Small intestine (tissue), 7 donors: ENCODE data around the gene NFX1. TPM values are rescaled to one million over a fixed set of nuclear protein-coding genes. Genes with fewer than 3 reads are reported as not detected.

Experiments
- DNase-seq, 2 donors: peaks; one replicate each; pipeline versions ENCODE4 v3.0.0 to v3.0.0-alpha.2; 2013
- FAIRE-seq: peaks from 2 replicates; lab custom pipeline; 2012; peaks lifted over from hg19 to GRCh38; lab: Jason Lieb, UNC
- H3K27ac ChIP-seq, 3 donors: one replicate each; pipeline ENCODE4 v1.5.1; 2013; ENCODE audit warnings: low read length in 2 of 3, mild to moderate bottlenecking in 2 of 3, control low read depth in 1 of 3, inconsistent platforms in 1 of 3, low read depth in 1 of 3, moderate library complexity in 1 of 3
- H3K27me3 ChIP-seq, 3 donors: one replicate each; pipeline ENCODE4 v1.6.1; 2013; ENCODE audit warnings: low read length in 3 of 3, inconsistent platforms in 1 of 3; ENCODE audit not compliant: control insufficient read depth in 3 of 3, insufficient read depth in 3 of 3
- H3K36me3 ChIP-seq, 3 donors: one replicate each; pipeline ENCODE4 v1.6.1; 2013; ENCODE audit warnings: low read length in 3 of 3, inconsistent platforms in 1 of 3, low read depth in 1 of 3, mild to moderate bottlenecking in 1 of 3, moderate library complexity in 1 of 3; ENCODE audit not compliant: control insufficient read depth in 3 of 3, insufficient read depth in 2 of 3
- H3K4me1 ChIP-seq, 3 donors: one replicate each; pipeline ENCODE4 v1.6.1; 2013; ENCODE audit warnings: low read length in 2 of 3, inconsistent platforms in 1 of 3, low read depth in 1 of 3, mild to moderate bottlenecking in 1 of 3, moderate library complexity in 1 of 3; ENCODE audit not compliant: control insufficient read depth in 3 of 3, insufficient read depth in 2 of 3
- H3K4me3 ChIP-seq, 3 donors: one replicate each; pipeline ENCODE4 v1.5.1; 2013; ENCODE audit warnings: low read length in 3 of 3, control low read depth in 1 of 3, inconsistent platforms in 1 of 3, low read depth in 1 of 3, mild to moderate bottlenecking in 1 of 3, moderate library complexity in 1 of 3
- H3K9me3 ChIP-seq, 2 donors: one replicate each; pipeline ENCODE4 v1.6.1; 2013; ENCODE audit warnings: low read depth in 1 of 2, low read length in 1 of 2; ENCODE audit not compliant: control insufficient read depth in 2 of 2, insufficient read depth in 1 of 2
- WGBS, 3 donors: extraction: QIAGEN DNeasy Blood & Tissue Kit; methylation state at CpG; one replicate each; pipeline ENCODE4 v1.1.7; 2013; 5-methylcytosine and 5-hydroxymethylcytosine counted together
- polyA plus RNA-seq, 4 donors: library from polyadenylated mRNA; stranded (reverse) in 3 of 4; unstranded in 1 of 4; fragments of 200-250 nt in 3 of 4; fragments of 120-200 nt in 1 of 4; gene quantifications; one replicate each; pipeline versions ENCODE4 v1.2.1 to v1.2.3, GENCODE V29; 2013
- donor health status: healthy with polysubstance abuse.
- donor health status: control.
- donor health status: control.
- donor health status: Bipolar disorder and iron deficiency.
- donor health status: healthy.

NFX1 gene
- polyA plus RNA-seq, 4 donors = 12.6 to 34.7 (median 22.1) TPM

GRCh38 chr9:33318225-33318624 is 27.9 kb downstream of the NFX1 start:
- FAIRE-seq = no peak
- no peak overlapping the region for H3K4me3 ChIP-seq
- H3K36me3 ChIP-seq = peaks cover 25 to 62% (median 32%) of the 10 kb centered on the region in 3 donors
- no peaks in the 10 kb centered on the region for H3K4me1 ChIP-seq
- no peak for DNase-seq
- no peaks in the 10 kb centered on the region for H3K27me3 ChIP-seq
- H3K27ac ChIP-seq = no peak overlapping the region
- peaks cover 0 to 2% of the 10 kb centered on the region in 2 donors for H3K9me3 ChIP-seq
- 92 to 100% (median 98%) methylated on average over 3 of the region's 3 CpGs for WGBS, 3 donors

- Histone ChIP-seq H3K9me3 (peaks cover 0 to 2% of the 10 kb centered on the region in 2 donors), H3K27me3 (no peaks in the 10 kb centered on the region), H3K27ac (no peak overlapping the region), H3K4me3 (no peak overlapping the region), H3K4me1 (no peaks in the 10 kb centered on the region), H3K36me3 (peaks cover 25 to 62% (median 28%) of the 10 kb centered on the region in 3 donors)
- 96 to 98% (median 97%) methylated on average over 8 of the region's 8 CpGs for WGBS, 3 donors
- FAIRE-seq = no peak
- DNase-seq = no peak
These were observed 28.5 kb downstream of the NFX1 start for GRCh38 chr9:33318781-33319180.

DNA sequence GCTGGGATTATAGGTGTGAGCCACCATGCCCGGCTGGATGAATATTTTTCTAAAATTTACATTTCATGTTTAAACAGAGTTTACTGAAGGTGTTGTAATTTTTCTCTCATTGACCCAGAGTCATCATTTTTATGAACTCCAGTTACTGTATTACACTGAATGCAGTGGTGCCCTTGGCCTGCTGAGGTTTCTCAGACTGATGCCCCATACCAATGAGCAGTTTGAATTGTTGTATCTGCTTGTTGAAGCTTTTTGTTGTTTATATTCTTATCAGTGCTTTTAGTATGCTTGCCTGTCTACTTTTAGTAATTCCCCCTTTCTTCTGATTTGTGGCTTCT is 29.9 kb downstream of the NFX1 start:
- DNase-seq = no peak

DNA sequence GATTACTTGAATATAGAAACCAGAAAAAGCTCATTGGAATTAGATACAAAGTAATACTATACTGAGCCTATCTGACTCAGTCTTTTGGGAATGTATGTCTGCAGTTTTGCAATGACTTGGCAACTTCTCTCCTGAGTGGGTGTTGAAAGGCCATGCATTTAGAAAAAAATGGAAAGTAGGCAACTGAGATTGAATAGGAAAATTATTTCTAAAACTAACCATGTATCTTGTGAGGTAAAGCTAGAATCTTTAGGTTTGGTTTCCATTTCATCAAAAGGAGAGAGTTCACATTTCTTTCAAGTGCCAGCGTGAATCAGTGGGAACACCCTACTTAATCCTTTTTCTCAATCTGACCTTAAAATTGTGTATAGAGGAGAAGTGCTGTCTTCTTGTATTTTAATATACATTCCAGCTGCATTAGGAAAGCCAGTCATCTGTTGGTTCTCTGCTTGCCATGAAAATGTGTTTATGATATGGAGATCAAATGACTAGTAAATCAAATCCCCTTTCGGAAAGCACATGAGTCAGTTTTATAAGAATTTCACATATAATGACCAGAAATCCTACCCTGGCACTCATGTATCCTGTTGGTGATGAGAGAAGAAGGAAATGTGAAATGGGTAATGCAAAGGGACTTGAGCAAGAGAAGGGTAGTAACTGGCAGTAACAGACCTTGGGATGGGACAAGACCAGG is 30.4 kb downstream of the NFX1 start:
- 85 to 93% (median 89%) methylated on average over 2 of the region's 2 CpGs for WGBS, 3 donors
- Histone ChIP-seq H3K4me3 (no peak overlapping the region), H3K36me3 (peaks cover 20 to 56% (median 22%) of the 10 kb centered on the region in 3 donors), H3K27me3 (no peaks in the 10 kb centered on the region), H3K9me3 (peaks cover 0 to 8% of the 10 kb centered on the region in 2 donors), H3K4me1 (no peaks in the 10 kb centered on the region), H3K27ac (no peak overlapping the region)
- no peak for DNase-seq
- no peak for FAIRE-seq

More for the DNA sequence above, 29.9 kb downstream of the NFX1 start:
- Histone ChIP-seq H3K27ac (no peak overlapping the region), H3K27me3 (no peaks in the 10 kb centered on the region), H3K4me3 (no peak overlapping the region), H3K4me1 (no peaks in the 10 kb centered on the region), H3K36me3 (peaks cover 23 to 60% (median 23%) of the 10 kb centered on the region in 3 donors), H3K9me3 (peaks cover 0 to 8% of the 10 kb centered on the region in 2 donors)
- 91 to 94% (median 94%) methylated on average over 1 of the region's 1 CpG for WGBS, 3 donors
- no peak for FAIRE-seq

DNA sequence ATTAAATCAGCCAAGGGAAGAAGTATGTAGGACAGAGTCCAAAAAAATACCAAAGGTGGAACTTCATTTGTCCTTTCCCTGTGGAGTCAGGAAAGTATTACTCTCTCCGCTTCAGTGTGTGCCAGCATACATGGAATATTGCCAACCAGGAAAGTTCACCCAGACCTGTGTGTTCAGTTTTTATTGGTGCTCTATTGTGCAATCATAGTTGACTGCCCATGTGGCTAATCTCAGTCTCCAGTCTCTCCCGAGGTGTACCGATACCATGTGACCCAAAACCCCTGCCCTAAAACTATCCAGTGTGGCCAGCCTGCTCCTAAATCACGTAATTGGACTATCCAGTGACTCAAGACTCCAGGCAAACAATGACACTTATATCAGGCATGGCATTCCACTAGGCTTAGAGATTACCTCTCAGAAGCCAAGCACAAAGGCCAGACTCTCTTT is 38.8 kb downstream of the NFX1 start:
- H3K27ac ChIP-seq = peak overlapping the region in 2 of 3 donors; percentile 51 to 90
- FAIRE-seq = no peak
- H3K9me3 ChIP-seq = peaks cover 0 to 6% of the 10 kb centered on the region in 2 donors
- no peaks in the 10 kb centered on the region for H3K27me3 ChIP-seq
- H3K4me1 ChIP-seq = peaks cover 3 to 17% (median 9%) of the 10 kb centered on the region in 3 donors
- DNase-seq = peak; percentile 93 to 99
- WGBS, 3 donors = 22 to 60% (median 32%) methylated on average over 4 of the region's 4 CpGs
- peaks cover 10 to 45% (median 16%) of the 10 kb centered on the region in 3 donors for H3K36me3 ChIP-seq
- no peak overlapping the region for H3K4me3 ChIP-seq

DNA sequence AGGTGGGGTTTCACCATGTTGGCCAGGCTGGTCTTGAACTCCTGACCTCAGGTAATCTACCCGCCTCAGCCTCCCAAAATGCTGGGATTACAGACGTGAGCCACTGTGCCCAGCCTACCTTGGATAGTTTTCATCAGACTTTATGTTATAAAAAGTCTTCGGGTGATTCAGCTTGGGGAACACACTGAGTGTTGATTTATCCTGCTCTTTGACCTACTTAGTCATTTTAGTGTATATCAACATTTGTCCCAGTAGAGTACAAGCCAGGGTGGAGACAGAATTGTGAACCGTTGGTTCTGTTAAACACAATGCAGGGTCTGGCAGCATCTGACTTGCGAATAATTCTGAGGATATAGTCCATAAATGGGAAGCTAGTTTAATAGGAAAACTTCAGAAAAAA is 39.7 kb downstream of the NFX1 start:
- H3K4me1 ChIP-seq = peaks cover 3 to 17% (median 9%) of the 10 kb centered on the region in 3 donors
- FAIRE-seq (no peak), DNase-seq (peak; percentile 36 to 89)
- H3K27me3 ChIP-seq = no peaks in the 10 kb centered on the region
- H3K4me3 ChIP-seq = no peak overlapping the region
- H3K9me3 ChIP-seq = no peaks in the 10 kb centered on the region
- 43 to 71% (median 59%) methylated on average over 5 of the region's 5 CpGs for WGBS, 3 donors
- peaks cover 10 to 40% (median 13%) of the 10 kb centered on the region in 3 donors for H3K36me3 ChIP-seq
- H3K27ac ChIP-seq = peak overlapping the region in 2 of 3 donors; percentile 68 to 90

- DNase-seq (no peak), FAIRE-seq (no peak)
- no peaks in the 10 kb centered on the region for H3K9me3 ChIP-seq
- H3K4me3 ChIP-seq = no peak overlapping the region
- H3K27me3 ChIP-seq = no peaks in the 10 kb centered on the region
- H3K4me1 ChIP-seq = peaks cover 3 to 17% (median 9%) of the 10 kb centered on the region in 3 donors
- WGBS, 3 donors = 75 to 84% (median 77%) methylated on average over 3 of the region's 3 CpGs
- no peak overlapping the region for H3K27ac ChIP-seq
- H3K36me3 ChIP-seq = peaks cover 10 to 37% (median 13%) of the 10 kb centered on the region in 3 donors
These were observed 41.1 kb downstream of the NFX1 start for GRCh38 chr9:33331377-33331891.

DNA sequence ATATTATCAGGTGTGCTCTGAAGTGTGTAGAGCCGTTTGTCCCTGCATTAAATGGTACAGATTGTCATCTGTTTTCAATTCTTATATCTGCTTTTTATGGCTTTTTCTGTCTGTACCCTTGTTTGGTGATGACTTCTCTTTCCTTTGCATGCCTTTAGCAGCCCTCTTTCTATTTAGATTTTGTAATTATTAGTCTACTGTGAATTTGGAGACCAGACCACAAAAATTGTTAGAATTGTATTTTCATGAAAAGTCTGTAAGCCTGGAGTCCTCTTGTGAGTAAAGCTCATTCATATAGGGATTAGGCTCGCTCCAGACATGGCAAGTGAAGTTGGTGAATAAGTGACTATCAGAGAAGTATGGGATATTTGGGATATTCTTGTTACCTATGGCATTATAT is 41.7 kb downstream of the NFX1 start:
- H3K27me3 ChIP-seq = no peaks in the 10 kb centered on the region
- no peak for FAIRE-seq

More for the DNA sequence above, 41.7 kb downstream of the NFX1 start:
- Histone ChIP-seq H3K9me3 (no peaks in the 10 kb centered on the region), H3K4me1 (peaks cover 3 to 17% (median 9%) of the 10 kb centered on the region in 3 donors), H3K27ac (no peak overlapping the region), H3K36me3 (peaks cover 10 to 40% (median 13%) of the 10 kb centered on the region in 3 donors), H3K4me3 (no peak overlapping the region)
- no peak for DNase-seq
- WGBS, 3 donors = 61 to 78% (median 71%) methylated on average over 2 of the region's 2 CpGs
